Measurements from ENCODE around the gene NSUN4.

- TF ChIP-seq CTCF (IDR thresholded peaks at IDR 0.05; ENCODE audit: insufficient read depth, low read length) (no peak), REST (IDR thresholded peaks at IDR 0.05; ENCODE audit: insufficient replicate concordance, low read depth) (no peak), POLR2AphosphoS5 (IDR thresholded peaks at IDR 0.05; ENCODE audit: low read depth) (no peak), GABPA (IDR thresholded peaks at IDR 0.05; ENCODE audit: low read depth) (no peak)
Measured at GRCh38 chr1:46396441-46397398, 56.1 kb downstream of the NSUN4 start.
